Stimulated activated CD8-positive, alpha-beta memory T cell treated with anti-CD3 and anti-CD28 coated beads, Interleukin-2, amount 100 ng/mL, for 48 hours (primary cell): ENCODE measurements around the gene FST.

Experiments
- DNase-seq, 2 donors: peaks; one replicate each; pipeline ENCODE4 v3.0.0-alpha.2; 2020; ENCODE audit warnings: low read depth in 2 of 2

Gene FST

GRCh38 chr5:53473633-53474032, 6.8 kb upstream of the FST start:
- DNase-seq: no peak

GRCh38 chr5:53475320-53475719, 5.1 kb upstream of the FST start:
- DNase-seq: no peak

- DNase-seq: no peak
Observed at GRCh38 chr5:53476019-53476418, 4.4 kb upstream of the FST start.

- DNase-seq: no peak
Observed at GRCh38 chr5:53476531-53477480, 3.6 kb upstream of the FST start.

- no peak for DNase-seq
Observed at GRCh38 chr5:53478411-53479044, 1.9 kb upstream of the FST start.

- DNase-seq: no peak
Observed at GRCh38 chr5:53479045-53479589, 1.3 kb upstream of the FST start.

- peak in 1 of 2 donors; percentile 19 for DNase-seq
Observed at GRCh38 chr5:53479590-53480415, 626 bp upstream of the FST start.

GRCh38 chr5:53481159-53481886, 894 bp downstream of the FST start:
- DNase-seq: no peak

GRCh38 chr5:53481887-53482716, 1.7 kb downstream of the FST start:
- peak; percentile 48 to 53 for DNase-seq

GRCh38 chr5:53482717-53483638, 2.5 kb downstream of the FST start:
- peak in 1 of 2 donors; percentile 5 for DNase-seq

GRCh38 chr5:53487436-53487835, 7.0 kb downstream of the FST start:
- DNase-seq: no peak

GRCh38 chr5:53488195-53488722, 7.8 kb downstream of the FST start:
- no peak for DNase-seq

- DNase-seq: no peak
Observed at GRCh38 chr5:53490747-53491146, 10.3 kb downstream of the FST start.

GRCh38 chr5:53501054-53501453, 20.6 kb downstream of the FST start:
- DNase-seq: no peak

GRCh38 chr5:53503562-53504218, 23.3 kb downstream of the FST start:
- DNase-seq: no peak

GRCh38 chr5:53507013-53507412, 26.6 kb downstream of the FST start:
- DNase-seq: no peak

GRCh38 chr5:53508125-53508524, 27.7 kb downstream of the FST start:
- no peak for DNase-seq

GRCh38 chr5:53512539-53512938, 32.1 kb downstream of the FST start:
- no peak for DNase-seq
